OCI-LY1 (cell line): ENCODE results near the gene CASKIN2.

Source experiments
- EZH2 ChIP-seq: fragments of 200-600 bp; sonication (generic), shearing (Covaris generic); IDR thresholded peaks from 2 replicates; pipeline ENCODE4 v1.8.0; 2017; ENCODE audit warnings: borderline replicate concordance, mixed run types, mild to moderate bottlenecking, antibody characterized with exemption, low read length, moderate library complexity, mixed read lengths
- TF ChIP-seq, protein P1 (sequence below): fragments of 200-600 bp; sonication (generic), shearing (Covaris generic); IDR thresholded peaks from 2 replicates; pipeline ENCODE4 v1.5.1; 2017; ENCODE audit warnings: mild to moderate bottlenecking, antibody characterized with exemption, low read length, moderate library complexity, mixed read lengths

DNA sequence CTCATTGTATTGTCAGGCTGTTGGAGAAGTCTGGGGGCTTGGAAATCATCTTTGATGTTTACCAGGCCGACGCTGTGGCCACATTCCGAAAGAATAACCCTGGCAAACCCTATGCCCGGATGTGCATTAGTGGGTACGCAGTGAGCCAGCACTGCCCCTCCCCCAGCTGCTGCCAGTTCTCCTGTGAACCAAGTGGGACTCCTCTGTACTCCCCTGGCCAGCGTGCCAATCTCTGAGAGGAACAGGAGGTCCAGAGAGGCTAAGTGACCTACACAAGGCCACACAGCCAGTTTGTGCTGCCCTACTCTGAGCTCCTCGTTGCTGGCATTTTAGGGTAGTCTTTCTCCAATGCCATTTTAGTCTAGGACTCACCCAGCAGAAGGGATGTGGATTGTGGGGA is 8.3 kb upstream of the CASKIN2 start:
- TF ChIP-seq, protein P1, sequence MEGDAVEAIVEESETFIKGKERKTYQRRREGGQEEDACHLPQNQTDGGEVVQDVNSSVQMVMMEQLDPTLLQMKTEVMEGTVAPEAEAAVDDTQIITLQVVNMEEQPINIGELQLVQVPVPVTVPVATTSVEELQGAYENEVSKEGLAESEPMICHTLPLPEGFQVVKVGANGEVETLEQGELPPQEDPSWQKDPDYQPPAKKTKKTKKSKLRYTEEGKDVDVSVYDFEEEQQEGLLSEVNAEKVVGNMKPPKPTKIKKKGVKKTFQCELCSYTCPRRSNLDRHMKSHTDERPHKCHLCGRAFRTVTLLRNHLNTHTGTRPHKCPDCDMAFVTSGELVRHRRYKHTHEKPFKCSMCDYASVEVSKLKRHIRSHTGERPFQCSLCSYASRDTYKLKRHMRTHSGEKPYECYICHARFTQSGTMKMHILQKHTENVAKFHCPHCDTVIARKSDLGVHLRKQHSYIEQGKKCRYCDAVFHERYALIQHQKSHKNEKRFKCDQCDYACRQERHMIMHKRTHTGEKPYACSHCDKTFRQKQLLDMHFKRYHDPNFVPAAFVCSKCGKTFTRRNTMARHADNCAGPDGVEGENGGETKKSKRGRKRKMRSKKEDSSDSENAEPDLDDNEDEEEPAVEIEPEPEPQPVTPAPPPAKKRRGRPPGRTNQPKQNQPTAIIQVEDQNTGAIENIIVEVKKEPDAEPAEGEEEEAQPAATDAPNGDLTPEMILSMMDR = no peak
- TF ChIP-seq EZH2 = no peak
